Activated CD8-positive, alpha-beta memory T cell treated with anti-CD3 and anti-CD28 coated beads, Interleukin-2, amount 50 U/mL, for 24 hours (primary cell): ENCODE results near the gene HSFY2.
"Not testable (repeated sequence)": the region's sequence is repeated elsewhere in the genome, so short reads cannot be mapped to it uniquely, and the experiment has no call there.

Experiments
- DNase-seq: peaks from one replicate; pipeline ENCODE4 v3.0.0-alpha.2; 2020; ENCODE audit errors: extremely low read depth

The HSFY2 gene

GRCh38 chrY:18773635-18774034 is at the start of gene HSFY2:
HSFY2 (minus strand) TSS chrY:18773735; CDS start chrY:18773618, 117 bp downstream.
- DNase-seq = not testable (repeated sequence)

- DNase-seq = not testable (repeated sequence)
These were observed 42.2 kb upstream of the HSFY2 start for GRCh38 chrY:18815751-18816150.

- DNase-seq = not testable (repeated sequence)
These were observed 15.3 kb upstream of the HSFY2 start for GRCh38 chrY:18788757-18789406.

GRCh38 chrY:18754077-18754476 is 19.5 kb downstream of the HSFY2 start:
- not testable (repeated sequence) for DNase-seq

- not testable (repeated sequence) for DNase-seq
These were observed 20.3 kb downstream of the HSFY2 start for GRCh38 chrY:18753133-18753815.

- DNase-seq = not testable (repeated sequence)
These were observed 49.8 kb downstream of the HSFY2 start for GRCh38 chrY:18723714-18724113.
